Measurements from ENCODE around the gene CLIC5. TPM values are rescaled to one million over a fixed set of nuclear protein-coding genes. Genes with fewer than 3 reads are reported as not detected.

The CLIC5 gene
- total RNA-seq, 8 experiments from 2014 or later = 0.05 to 1.7 (median 0.38) TPM; not detected in 1

DNA sequence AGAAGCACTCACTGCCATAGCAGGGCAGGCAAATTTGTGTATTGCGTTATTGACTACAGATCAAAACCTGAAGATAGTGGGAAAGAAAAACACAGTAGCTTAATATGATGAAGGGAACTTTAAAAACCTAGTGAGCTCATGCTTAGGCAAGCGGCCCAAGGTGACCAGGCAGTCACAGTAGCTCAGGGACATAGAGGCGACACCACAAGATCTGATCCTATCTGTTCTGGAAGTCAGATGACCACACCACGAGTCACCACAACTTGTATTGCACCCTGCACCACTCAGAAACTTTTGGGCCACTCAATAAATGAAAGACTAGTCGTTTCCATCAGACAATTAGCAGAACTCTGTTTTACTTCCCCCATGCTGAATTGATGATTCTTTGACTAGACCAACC lies 4.9 kb downstream of the CLIC5 start:
- WGBS, 10 experiments = 20 to 77% (median 59%) methylated on average over 1 to 5 of the region's 5 CpGs; no CpG with 5 or more reads in 3 of the 10 experiments
- ATAC-seq (replicated peaks in 6 of 8) = no peak
- Histone ChIP-seq H3K4me3 (no peak overlapping the region), H3K4me1 (replicated peaks in 1 of 2) (peaks cover 5 to 10% of the 10 kb centered on the region in 2 donors), H3K27ac (no peak overlapping the region)
- in situ Hi-C loops (cut with MboI; ENCODE audit: low pct_unique_long_range_greater_than_20kb in 2 of 9, low sequenced_read_pairs in 9 of 9, unreplicated experiment in 9 of 9) = no loop called here

- no peak overlapping the region for H3K27ac ChIP-seq
- peaks cover 5 to 7% of the 10 kb centered on the region in 2 donors for H3K4me1 ChIP-seq (replicated peaks in 1 of 2)
- 71 to 100% (median 93%) methylated on average over 1 of the region's 3 CpGs; no CpG with 5 or more reads in 6 of the 10 experiments for WGBS, 10 experiments
- in situ Hi-C loops (cut with MboI; ENCODE audit: low pct_unique_long_range_greater_than_20kb in 2 of 9, low sequenced_read_pairs in 9 of 9, unreplicated experiment in 9 of 9) = no loop called here
- H3K4me3 ChIP-seq = no peak overlapping the region
- ATAC-seq (replicated peaks in 6 of 8) = no peak
These were observed 5.4 kb downstream of the CLIC5 start for GRCh38 chr6:46010270-46010669.

DNA sequence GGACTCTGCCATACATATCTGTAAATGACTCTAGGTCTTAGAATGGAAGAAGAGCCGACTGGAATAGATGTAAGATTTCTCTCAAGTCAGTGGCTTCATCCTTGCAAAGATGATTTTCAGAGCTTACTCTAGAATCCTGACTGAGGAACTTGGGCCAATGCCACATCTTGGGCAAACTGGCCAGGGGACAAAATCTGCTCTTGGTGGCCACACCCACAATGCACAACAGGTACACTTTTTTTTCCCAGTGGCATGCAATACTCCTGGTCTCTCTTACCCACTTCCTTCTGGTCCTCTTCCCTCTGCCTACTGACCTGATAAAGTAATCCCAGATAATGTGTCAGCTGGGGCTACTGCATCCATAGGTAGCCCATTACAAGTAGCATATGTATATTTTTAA lies 13.4 kb downstream of the CLIC5 start:
- no peak for ATAC-seq (replicated peaks in 6 of 8)
- Histone ChIP-seq H3K4me3 (no peak overlapping the region), H3K4me1 (replicated peaks in 1 of 2) (no peaks in the 10 kb centered on the region), H3K27ac (no peak overlapping the region)
- in situ Hi-C loops (cut with MboI; ENCODE audit: low pct_unique_long_range_greater_than_20kb in 2 of 9, low sequenced_read_pairs in 9 of 9, unreplicated experiment in 9 of 9) = no loop called here
- 0 to 100% (median 33%) methylated on average over 1 of the region's 1 CpG; no CpG with 5 or more reads in 6 of the 10 experiments for WGBS, 10 experiments

DNA sequence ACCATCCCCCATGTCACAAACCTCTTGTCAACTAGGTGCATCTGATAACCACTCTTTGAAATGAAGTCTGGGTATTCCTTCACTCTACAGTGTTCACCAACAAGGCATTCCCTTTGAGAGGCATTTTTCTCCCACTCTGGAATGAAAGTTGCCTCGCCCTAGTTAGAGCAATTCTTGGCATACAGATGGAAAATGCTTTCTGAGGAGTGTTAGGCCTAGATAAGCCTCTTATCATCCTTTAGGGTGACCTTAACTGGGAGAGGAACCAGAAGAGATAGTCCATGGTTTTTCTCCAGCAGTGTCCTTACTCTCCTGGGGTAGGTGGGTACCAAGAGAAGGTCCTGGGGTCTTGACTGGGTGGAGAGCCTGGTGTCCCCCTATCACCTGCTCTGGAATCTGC lies 14.8 kb downstream of the CLIC5 start:
- H3K4me3 ChIP-seq = no peak overlapping the region
- H3K4me1 ChIP-seq (replicated peaks in 1 of 2) = no peaks in the 10 kb centered on the region
- no peak for ATAC-seq (replicated peaks in 6 of 8)
- WGBS, 10 experiments = 0 to 40% (median 33%) methylated on average over 1 of the region's 1 CpG; no CpG with 5 or more reads in 5 of the 10 experiments
- in situ Hi-C loops (cut with MboI; ENCODE audit: low pct_unique_long_range_greater_than_20kb in 2 of 9, low sequenced_read_pairs in 9 of 9, unreplicated experiment in 9 of 9) = no loop called here
- H3K27ac ChIP-seq = no peak overlapping the region

DNA sequence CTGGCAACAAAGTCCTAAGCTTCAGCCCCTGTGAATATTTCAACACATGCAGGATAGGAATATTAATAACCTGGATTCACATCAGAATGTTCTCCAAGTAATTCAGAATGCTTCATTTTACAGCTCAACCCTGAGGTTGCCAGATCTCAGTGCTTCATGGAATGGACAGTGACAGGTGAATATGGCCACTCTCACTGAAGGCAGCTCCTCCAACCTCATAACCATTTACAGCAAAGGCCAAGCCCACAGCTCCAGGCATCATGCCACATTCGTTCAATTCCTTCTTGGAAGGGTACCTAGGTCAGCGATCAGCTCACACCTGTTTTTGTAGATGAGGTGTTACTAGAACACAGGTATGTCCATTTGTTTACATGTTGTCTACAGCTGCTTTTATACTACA lies 17.1 kb downstream of the CLIC5 start:
- H3K4me1 ChIP-seq (replicated peaks in 1 of 2) = no peaks in the 10 kb centered on the region
- in situ Hi-C loops (cut with MboI; ENCODE audit: low pct_unique_long_range_greater_than_20kb in 2 of 9, low sequenced_read_pairs in 9 of 9, unreplicated experiment in 9 of 9) = no loop called here
- H3K4me3 ChIP-seq = no peak overlapping the region
- 40 to 100% (median 82%) methylated on average over 1 to 2 of the region's 2 CpGs; no CpG with 5 or more reads in 3 of the 10 experiments for WGBS, 10 experiments
- no peak for ATAC-seq (replicated peaks in 6 of 8)
- H3K27ac ChIP-seq = no peak overlapping the region

DNA sequence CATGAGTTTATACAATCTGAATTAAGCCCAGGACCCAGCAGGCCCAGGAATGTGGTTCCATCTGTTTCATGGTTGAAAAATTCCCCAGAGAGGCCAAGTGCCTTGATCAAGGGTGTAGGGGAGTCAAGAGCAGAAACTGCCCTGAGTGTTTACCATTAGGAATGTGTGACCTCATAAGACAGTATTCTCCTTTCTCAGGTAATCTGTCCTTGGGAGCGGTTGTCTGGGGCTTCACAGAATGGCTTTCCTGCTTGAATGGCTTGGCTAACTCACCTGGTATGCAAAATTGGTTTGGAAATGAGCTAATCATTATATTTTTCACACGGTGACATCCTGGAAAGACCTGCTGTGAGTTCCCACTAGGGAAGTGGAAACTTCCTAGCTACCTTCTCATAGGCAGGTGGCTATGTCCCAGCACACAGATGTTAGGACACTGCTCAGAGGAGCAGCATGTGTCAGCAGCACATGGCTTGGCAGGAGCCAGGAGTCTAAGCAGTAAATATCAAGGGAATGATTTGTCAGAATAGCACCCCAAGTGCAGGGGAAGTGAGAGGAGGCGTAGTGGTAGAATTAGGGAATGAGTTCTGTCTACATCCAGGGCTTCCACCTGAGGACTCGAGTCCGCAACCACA lies 17.7 kb downstream of the CLIC5 start:
- no peak overlapping the region for H3K27ac ChIP-seq
- in situ Hi-C loops (cut with MboI; ENCODE audit: low pct_unique_long_range_greater_than_20kb in 2 of 9, low sequenced_read_pairs in 9 of 9, unreplicated experiment in 9 of 9) = no loop called here
- ATAC-seq (replicated peaks in 6 of 8) = no peak
- 11 to 83% (median 60%) methylated on average over 1 to 4 of the region's 5 CpGs; no CpG with 5 or more reads in 1 of the 10 experiments for WGBS, 10 experiments
- H3K4me3 ChIP-seq = no peak overlapping the region
- H3K4me1 ChIP-seq (replicated peaks in 1 of 2) = no peaks in the 10 kb centered on the region

GRCh38 chr6:45991189-45991588 lies 24.5 kb downstream of the CLIC5 start:
- H3K27ac ChIP-seq = no peak overlapping the region
- in situ Hi-C loops (cut with MboI; ENCODE audit: low pct_unique_long_range_greater_than_20kb in 2 of 9, low sequenced_read_pairs in 9 of 9, unreplicated experiment in 9 of 9) = no loop called here
- H3K4me1 ChIP-seq (replicated peaks in 1 of 2) = no peaks in the 10 kb centered on the region
- 9 to 71% (median 50%) methylated on average over 1 of the region's 1 CpG; no CpG with 5 or more reads in 6 of the 10 experiments for WGBS, 10 experiments
- no peak for ATAC-seq (replicated peaks in 6 of 8)
- no peak overlapping the region for H3K4me3 ChIP-seq

DNA sequence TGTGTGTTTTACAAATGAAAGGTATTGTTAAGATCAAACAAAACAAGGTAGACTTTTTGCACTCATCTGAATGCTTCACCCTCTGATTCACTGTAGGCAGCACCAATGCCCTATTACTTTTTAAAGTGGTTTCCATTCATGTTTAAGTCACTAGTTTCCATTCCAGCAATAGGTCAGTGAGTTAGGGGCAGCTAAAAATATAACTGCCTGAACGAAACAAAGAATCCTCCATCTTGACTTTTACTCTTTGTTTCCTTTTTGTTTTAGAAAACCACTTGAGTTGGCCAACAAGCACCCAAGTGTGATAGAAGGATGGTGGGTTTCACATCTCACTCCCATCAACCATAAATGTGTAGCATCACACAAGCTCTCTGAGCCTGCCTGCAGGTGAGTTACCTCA lies 25.5 kb downstream of the CLIC5 start:
- ATAC-seq (replicated peaks in 6 of 8) = no peak
- Histone ChIP-seq H3K4me3 (no peak overlapping the region), H3K4me1 (replicated peaks in 1 of 2) (no peaks in the 10 kb centered on the region), H3K27ac (no peak overlapping the region)
- WGBS, 10 experiments = 0 to 100% (median 43%) methylated on average over 1 of the region's 1 CpG; no CpG with 5 or more reads in 1 of the 10 experiments
- in situ Hi-C loops (cut with MboI; ENCODE audit: low pct_unique_long_range_greater_than_20kb in 2 of 9, low sequenced_read_pairs in 9 of 9, unreplicated experiment in 9 of 9) = no loop called here

DNA sequence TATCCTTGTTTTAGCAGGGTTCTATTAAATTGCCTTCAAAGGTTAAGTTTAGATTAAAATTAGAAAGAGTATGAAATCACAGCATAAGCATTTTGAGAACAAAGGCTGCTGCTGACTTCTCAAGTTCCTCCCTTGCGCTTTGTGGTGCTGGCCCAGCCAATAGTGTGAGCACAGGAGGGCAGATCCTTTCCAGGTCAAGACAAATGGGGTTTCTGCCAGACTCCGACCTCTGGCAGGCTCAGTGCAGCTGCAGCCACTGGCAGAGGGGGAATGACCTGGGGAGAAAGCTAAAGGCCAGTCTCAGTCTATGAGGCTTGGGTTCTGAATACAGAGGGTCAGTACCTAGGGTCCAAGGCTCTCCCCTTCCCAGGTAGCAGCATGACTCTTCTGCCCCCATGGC lies 27.0 kb downstream of the CLIC5 start:
- in situ Hi-C loops (cut with MboI; ENCODE audit: low pct_unique_long_range_greater_than_20kb in 2 of 9, low sequenced_read_pairs in 9 of 9, unreplicated experiment in 9 of 9) = no loop called here
- ATAC-seq (replicated peaks in 6 of 8) = no peak

GRCh38 chr6:45987856-45988255 lies 27.8 kb downstream of the CLIC5 start:
- in situ Hi-C loops (cut with MboI; ENCODE audit: low pct_unique_long_range_greater_than_20kb in 2 of 9, low sequenced_read_pairs in 9 of 9, unreplicated experiment in 9 of 9) = no loop called here
- H3K4me1 ChIP-seq (replicated peaks in 1 of 2) = no peaks in the 10 kb centered on the region
- 0 to 100% (median 64%) methylated on average over 1 of the region's 1 CpG; no CpG with 5 or more reads in 4 of the 10 experiments for WGBS, 10 experiments
- no peak overlapping the region for H3K4me3 ChIP-seq
- no peak for ATAC-seq (replicated peaks in 6 of 8)
- H3K27ac ChIP-seq = no peak overlapping the region

More for the DNA sequence above, 27.0 kb downstream of the CLIC5 start:
- Histone ChIP-seq H3K4me3 (no peak overlapping the region), H3K27ac (no peak overlapping the region), H3K4me1 (replicated peaks in 1 of 2) (no peaks in the 10 kb centered on the region)
- 0 to 60% (median 50%) methylated on average over 1 to 2 of the region's 2 CpGs; no CpG with 5 or more reads in 4 of the 10 experiments for whole genome bisulfite sequencing, 10 experiments

GRCh38 chr6:45986746-45987274 lies 28.9 kb downstream of the CLIC5 start:
- Histone ChIP-seq H3K4me1 (replicated peaks in 1 of 2) (no peaks in the 10 kb centered on the region), H3K27ac (no peak overlapping the region), H3K4me3 (no peak overlapping the region)
- in situ Hi-C loops (cut with MboI; ENCODE audit: low pct_unique_long_range_greater_than_20kb in 2 of 9, low sequenced_read_pairs in 9 of 9, unreplicated experiment in 9 of 9) = no loop called here
- ATAC-seq (replicated peaks in 6 of 8) = no peak

DNA sequence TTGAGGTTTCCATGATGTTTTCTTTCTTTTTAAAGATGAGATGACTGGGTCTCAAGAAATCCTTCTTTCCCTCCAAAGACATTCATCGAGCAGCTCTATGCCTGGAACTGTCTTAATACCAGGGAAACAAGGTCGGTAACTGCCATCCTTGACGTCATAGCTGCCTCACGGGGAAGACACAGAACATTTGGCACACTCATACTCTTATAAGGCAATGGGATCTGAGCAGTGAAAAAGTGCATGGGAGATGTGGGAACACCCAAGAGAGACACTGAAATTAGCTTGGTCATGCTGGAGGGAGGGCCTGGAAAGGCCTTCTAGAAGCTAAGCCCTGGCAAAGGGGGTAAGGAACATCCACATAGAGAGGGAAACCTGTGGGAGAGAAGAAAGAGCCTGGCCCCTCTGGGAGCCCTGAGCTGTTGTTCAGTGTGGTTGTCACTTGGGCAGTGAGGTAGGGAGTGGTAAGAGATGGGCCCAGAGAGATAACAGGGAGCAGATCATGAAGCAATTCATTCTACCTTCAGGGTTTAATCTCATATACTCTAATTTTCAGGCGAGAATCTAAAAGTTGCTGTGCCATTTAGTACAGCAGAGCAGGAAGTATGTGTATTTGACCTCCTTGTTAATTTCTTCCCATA lies 30.8 kb downstream of the CLIC5 start:
- Histone ChIP-seq H3K27ac (no peak overlapping the region), H3K4me3 (no peak overlapping the region), H3K4me1 (replicated peaks in 1 of 2) (no peaks in the 10 kb centered on the region)
- 18 to 86% (median 55%) methylated on average over 1 to 5 of the region's 5 CpGs; no CpG with 5 or more reads in 3 of the 10 experiments for WGBS, 10 experiments
- in situ Hi-C loops (cut with MboI; ENCODE audit: low pct_unique_long_range_greater_than_20kb in 2 of 9, low sequenced_read_pairs in 9 of 9, unreplicated experiment in 9 of 9) = no loop called here
- peak in 2 of 8 experiments; percentile 78 to 83 for ATAC-seq (replicated peaks in 6 of 8)

GRCh38 chr6:45984347-45984746 lies 31.3 kb downstream of the CLIC5 start:
- ATAC-seq (replicated peaks in 6 of 8) = no peak
- in situ Hi-C loops (cut with MboI; ENCODE audit: low pct_unique_long_range_greater_than_20kb in 2 of 9, low sequenced_read_pairs in 9 of 9, unreplicated experiment in 9 of 9) = no loop called here
- Histone ChIP-seq H3K27ac (no peak overlapping the region), H3K4me3 (no peak overlapping the region), H3K4me1 (replicated peaks in 1 of 2) (no peaks in the 10 kb centered on the region)
- WGBS, 10 experiments = 33 to 93% (median 82%) methylated on average over 1 to 6 of the region's 7 CpGs; no CpG with 5 or more reads in 3 of the 10 experiments

Data from motor neuron (in vitro differentiated cells).